B cell (primary cell): ENCODE measurements around the gene TRIM61.
"Not testable (repeated sequence)": the region's sequence is repeated elsewhere in the genome, so short reads cannot be mapped to it uniquely, and the experiment has no call there.

Experiments
- EZH2 ChIP-seq: IDR thresholded peaks from 2 replicates; pipeline ENCODE4 v1.6.1; 2012; ENCODE audit warnings: borderline replicate concordance, low read depth, mild to moderate bottlenecking, moderate library complexity, low read length; ENCODE audit not compliant: insufficient read depth, poor library complexity, severe bottlenecking
- TF ChIP-seq, protein P1 (sequence below): fragments of 200-600 bp; IDR thresholded peaks from one replicate; pipeline ENCODE4 v1.8.0; 2022; ENCODE audit warnings: antibody characterized with exemption, mild to moderate bottlenecking

DNA sequence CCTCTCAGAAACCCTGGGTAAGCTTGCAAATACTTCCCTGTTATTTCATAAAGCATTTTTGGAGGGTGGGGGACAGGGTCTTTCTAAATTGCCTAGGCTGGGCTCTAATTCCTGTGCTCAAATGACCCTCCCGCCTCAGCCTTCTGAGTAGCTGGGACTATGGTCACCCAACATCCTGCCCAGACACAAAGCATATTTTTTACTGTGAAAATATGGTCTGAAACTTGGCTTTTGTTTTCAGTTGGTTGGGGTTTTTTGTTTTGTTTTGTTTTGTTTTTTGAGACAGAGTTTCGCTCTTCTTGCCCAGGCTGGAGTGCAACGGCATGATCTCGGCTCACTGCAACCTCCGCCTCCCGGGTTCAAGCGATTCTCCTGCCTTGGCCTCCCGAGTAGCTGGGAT lies 48.3 kb upstream of the TRIM61 start:
- TF ChIP-seq, protein P1, sequence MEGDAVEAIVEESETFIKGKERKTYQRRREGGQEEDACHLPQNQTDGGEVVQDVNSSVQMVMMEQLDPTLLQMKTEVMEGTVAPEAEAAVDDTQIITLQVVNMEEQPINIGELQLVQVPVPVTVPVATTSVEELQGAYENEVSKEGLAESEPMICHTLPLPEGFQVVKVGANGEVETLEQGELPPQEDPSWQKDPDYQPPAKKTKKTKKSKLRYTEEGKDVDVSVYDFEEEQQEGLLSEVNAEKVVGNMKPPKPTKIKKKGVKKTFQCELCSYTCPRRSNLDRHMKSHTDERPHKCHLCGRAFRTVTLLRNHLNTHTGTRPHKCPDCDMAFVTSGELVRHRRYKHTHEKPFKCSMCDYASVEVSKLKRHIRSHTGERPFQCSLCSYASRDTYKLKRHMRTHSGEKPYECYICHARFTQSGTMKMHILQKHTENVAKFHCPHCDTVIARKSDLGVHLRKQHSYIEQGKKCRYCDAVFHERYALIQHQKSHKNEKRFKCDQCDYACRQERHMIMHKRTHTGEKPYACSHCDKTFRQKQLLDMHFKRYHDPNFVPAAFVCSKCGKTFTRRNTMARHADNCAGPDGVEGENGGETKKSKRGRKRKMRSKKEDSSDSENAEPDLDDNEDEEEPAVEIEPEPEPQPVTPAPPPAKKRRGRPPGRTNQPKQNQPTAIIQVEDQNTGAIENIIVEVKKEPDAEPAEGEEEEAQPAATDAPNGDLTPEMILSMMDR, result not testable (repeated sequence)
- TF ChIP-seq EZH2, result not testable (repeated sequence)
